OCI-LY7 (cell line): ENCODE data around the gene SLC35A4.

Source experiments
- CTCF ChIP-seq: fragments of 200-600 bp; sonication (generic); conservative IDR thresholded peaks from 2 replicates; pipeline ENCODE4 v1.5.1; 2014; ENCODE audit warnings: mild to moderate bottlenecking, antibody characterized with exemption, low read length, moderate library complexity, mixed read lengths
- EZH2phosphoT487 ChIP-seq: fragments of 200-600 bp; sonication (generic); IDR thresholded peaks from 2 replicates; pipeline ENCODE4 v1.6.1; 2018; ENCODE audit warnings: low read depth, borderline replicate concordance, mild to moderate bottlenecking, mixed run types, antibody characterized with exemption, low read length, moderate library complexity, mixed read lengths

GRCh38 chr5:140598836-140599235, 34.2 kb downstream of the SLC35A4 start:
- TF ChIP-seq CTCF (no peak), EZH2phosphoT487 (no peak)
